ENCODE data around the gene AHNAK2. TPM values are rescaled to one million over a fixed set of nuclear protein-coding genes. Genes with fewer than 3 reads are reported as not detected.
"Not testable (repeated sequence)": the region's sequence is repeated elsewhere in the genome, so short reads cannot be mapped to it uniquely, and the experiment has no call there.

Gene AHNAK2
- 0.07 TPM in 2 replicates for total RNA-seq

- intact Hi-C loops (cut with micrococcal nuclease), result loop anchor here (2.0 to 5.0 kb wide), 2 partner anchors 43 to 514 kb away; partner anchors contain the start of genes CDCA4 and TEDC1
Measured at GRCh38 chr14:104977681-104978653, at the start of gene AHNAK2. Gene AHNAK2 (minus strand): TSS chr14:104978374. CDS start chr14:104978237, 137 bp downstream.

GRCh38 chr14:105027718-105028117 lies 49.5 kb upstream of the AHNAK2 start:
- intact Hi-C loops (cut with micrococcal nuclease), result not testable (repeated sequence)

- intact Hi-C loops (cut with micrococcal nuclease), result no loop called here
Measured at GRCh38 chr14:105026802-105027563, 48.8 kb upstream of the AHNAK2 start.

GRCh38 chr14:105026033-105026785 lies 48.0 kb upstream of the AHNAK2 start:
- intact Hi-C loops (cut with micrococcal nuclease), result no loop called here

- intact Hi-C loops (cut with micrococcal nuclease), result no loop called here
Measured at GRCh38 chr14:105025429-105025828, 47.3 kb upstream of the AHNAK2 start.

GRCh38 chr14:105023791-105024480 lies 45.8 kb upstream of the AHNAK2 start:
- intact Hi-C loops (cut with micrococcal nuclease), result no loop called here

- intact Hi-C loops (cut with micrococcal nuclease), result no loop called here
Measured at GRCh38 chr14:105023144-105023543, 45.0 kb upstream of the AHNAK2 start.

- intact Hi-C loops (cut with micrococcal nuclease), result no loop called here
Measured at GRCh38 chr14:105022276-105022670, 44.1 kb upstream of the AHNAK2 start.

GRCh38 chr14:105021656-105022275 lies 43.6 kb upstream of the AHNAK2 start:
- intact Hi-C loops (cut with micrococcal nuclease), result loop anchor here (1.0 to 2.0 kb wide), 8 partner anchors 24 to 470 kb away; partner anchors contain the start of genes BRF1, CLBA1, GPR132 and TEDC1

GRCh38 chr14:105020815-105021655 lies 42.9 kb upstream of the AHNAK2 start, which contains the start of gene CDCA4:
Gene CDCA4 (minus strand): TSS chr14:105021083. CDS start chr14:105011929, 9,154 bp downstream.
- intact Hi-C loops (cut with micrococcal nuclease), result loop anchor here (1.0 to 2.0 kb wide), 8 partner anchors 24 to 470 kb away; partner anchors contain the start of genes BRF1, CLBA1, GPR132 and TEDC1

GRCh38 chr14:105019861-105020814 lies 42.0 kb upstream of the AHNAK2 start:
- intact Hi-C loops (cut with micrococcal nuclease), result loop anchor here (2.0 kb wide), 2 partner anchors 43 to 67 kb away; no protein-coding TSS in a partner anchor

- intact Hi-C loops (cut with micrococcal nuclease), result no loop called here
Measured at GRCh38 chr14:105018414-105018813, 40.2 kb upstream of the AHNAK2 start.

- intact Hi-C loops (cut with micrococcal nuclease), result no loop called here
Measured at GRCh38 chr14:105015905-105016304, 37.7 kb upstream of the AHNAK2 start.

GRCh38 chr14:105015242-105015641 lies 37.1 kb upstream of the AHNAK2 start:
- intact Hi-C loops (cut with micrococcal nuclease), result no loop called here

- intact Hi-C loops (cut with micrococcal nuclease), result no loop called here
Measured at GRCh38 chr14:105014631-105015030, 36.5 kb upstream of the AHNAK2 start.

- intact Hi-C loops (cut with micrococcal nuclease), result no loop called here
Measured at GRCh38 chr14:105014032-105014431, 35.9 kb upstream of the AHNAK2 start.

- intact Hi-C loops (cut with micrococcal nuclease), result no loop called here
Measured at GRCh38 chr14:105013150-105013785, 35.1 kb upstream of the AHNAK2 start.

Measured in T-helper 1 cell treated with Interleukin-12 subunit alpha and Interleukin-12 subunit beta and Interleukin-4 antibody, amounts not matched to agents 30 ng/mL and 1 ng/mL, for 36 hours (primary cell).